ENCODE data around the gene ZDHHC14.

The ZDHHC14 gene

DNA sequence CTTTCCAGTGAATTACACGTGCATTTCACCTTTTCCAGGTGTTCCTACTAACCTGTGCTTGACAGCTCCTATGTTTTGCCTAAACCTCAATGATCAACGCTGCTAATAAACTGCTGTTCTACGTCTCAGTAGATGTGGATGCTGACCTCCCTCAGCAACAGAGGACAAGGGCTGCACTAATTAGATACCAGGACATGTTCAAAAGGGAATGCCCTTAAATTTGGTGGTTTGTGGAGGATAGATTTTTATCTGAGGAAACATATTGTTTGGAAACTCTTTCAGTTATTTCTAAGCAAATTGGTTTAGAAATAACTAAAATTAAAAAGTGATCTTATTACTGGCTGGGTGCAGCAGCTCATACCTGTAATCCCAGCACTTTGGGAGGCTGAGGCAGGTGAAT lies 19.1 kb upstream of the ZDHHC14 start:
- Histone ChIP-seq H3K9me3 (no peaks in the 10 kb centered on the region), H3K4me2 (no peak overlapping the region), H3K4me1 (no peaks in the 10 kb centered on the region), H3K27me3 (no peaks in the 10 kb centered on the region), H3K9ac (no peak overlapping the region), H4K20me1 (no peaks in the 10 kb centered on the region), H3K4me3 (no peak overlapping the region), H3K36me3 (no peaks in the 10 kb centered on the region), H3K27ac (no peak overlapping the region)
- TF ChIP-seq Cebpa-rat (IDR thresholded peaks at IDR 0.05): no peak

DNA sequence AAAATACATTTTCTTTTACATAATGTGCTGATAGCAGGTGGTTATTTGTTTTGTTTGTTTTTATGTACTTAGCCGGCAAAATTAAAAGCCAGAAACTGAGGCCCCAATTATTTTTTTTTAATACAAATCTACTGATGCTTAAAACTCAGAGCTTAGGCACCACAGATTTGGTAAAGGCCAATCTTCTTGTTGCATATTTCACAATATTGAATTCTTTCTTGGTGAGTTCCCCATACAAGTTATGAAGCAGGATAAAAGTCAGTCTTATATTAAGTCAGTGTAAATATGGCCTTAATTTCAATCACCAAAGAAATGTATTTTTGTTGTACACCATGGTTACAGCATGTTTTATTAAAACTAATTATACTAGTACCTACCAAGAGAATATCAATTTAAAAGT lies 16.3 kb upstream of the ZDHHC14 start:
- TF ChIP-seq Cebpa-rat (IDR thresholded peaks at IDR 0.05): no peak
- H3K9ac ChIP-seq: no peak overlapping the region

DNA sequence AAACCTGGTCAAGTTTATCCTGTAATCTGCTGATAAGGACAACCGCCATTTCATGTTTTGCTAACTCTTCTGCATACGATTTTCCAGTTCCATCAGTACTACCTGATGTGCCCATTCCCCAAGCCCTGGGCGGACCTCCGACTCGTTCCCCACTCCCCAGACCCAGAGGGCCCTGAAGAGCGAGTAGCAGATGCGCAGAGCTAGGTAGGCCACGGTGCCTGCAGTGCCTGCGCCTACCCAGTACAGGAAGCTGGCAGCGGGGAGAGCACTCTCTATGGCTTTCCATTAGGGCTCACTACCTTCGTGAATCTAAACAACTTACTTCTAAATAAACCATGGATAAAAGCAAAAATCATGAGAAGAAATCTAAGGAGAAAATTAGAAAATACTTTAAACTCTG lies 14.3 kb upstream of the ZDHHC14 start:
- Histone ChIP-seq H3K4me1 (peaks cover 22% of the 10 kb centered on the region), H3K4me3 (no peak overlapping the region), H4K20me1 (peaks cover 15% of the 10 kb centered on the region; the same call in 1 of the 2 replicates), H3K4me2 (no peak overlapping the region), H3K9me3 (no peaks in the 10 kb centered on the region), H3K27me3 (no peaks in the 10 kb centered on the region), H3K9ac (no peak overlapping the region), H3K27ac (no peak overlapping the region), H3K36me3 (no peaks in the 10 kb centered on the region)
- TF ChIP-seq Cebpa-rat (IDR thresholded peaks at IDR 0.05): no peak

More for the DNA sequence above, 16.3 kb upstream of the ZDHHC14 start:
- Histone ChIP-seq H3K4me3 (no peak overlapping the region), H3K27me3 (no peaks in the 10 kb centered on the region), H4K20me1 (peaks cover 8% of the 10 kb centered on the region; the same call in 1 of the 2 replicates), H3K9me3 (no peaks in the 10 kb centered on the region), H3K27ac (no peak overlapping the region), H3K4me1 (peaks cover 14% of the 10 kb centered on the region), H3K4me2 (no peak overlapping the region), H3K36me3 (no peaks in the 10 kb centered on the region)

DNA sequence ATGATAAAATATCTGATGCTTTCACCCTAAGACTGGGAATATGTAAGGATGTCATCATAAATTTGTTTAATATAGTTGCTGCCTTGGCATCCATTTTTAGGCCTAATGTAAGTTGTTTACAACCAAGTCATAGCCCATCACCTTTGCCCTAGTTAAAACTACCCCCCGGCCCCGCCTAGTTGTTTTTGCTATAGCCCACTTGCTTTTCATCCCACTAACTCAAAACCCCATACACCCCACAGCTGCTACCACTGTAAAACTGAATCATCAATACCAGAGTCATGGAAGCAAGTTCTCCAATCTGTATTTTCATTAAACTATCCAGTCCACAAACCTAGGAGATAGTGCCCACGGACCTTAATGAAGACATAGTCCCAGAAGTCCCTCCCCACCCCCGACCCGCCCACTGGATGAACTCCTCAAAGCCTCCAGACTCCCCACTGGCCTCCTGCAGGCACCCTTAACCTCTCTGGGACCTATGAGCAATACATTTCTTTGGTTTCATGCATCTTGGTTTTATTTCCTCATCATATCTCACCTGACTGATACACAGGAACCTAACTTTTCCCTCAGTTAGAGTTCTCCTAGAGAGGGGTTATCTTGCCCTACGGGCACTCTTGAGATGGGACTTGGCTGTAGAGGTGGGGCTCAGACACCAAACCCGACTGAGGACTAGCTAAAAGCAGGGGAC lies 12.5 kb upstream of the ZDHHC14 start:
- H4K20me1 ChIP-seq: peaks cover 15% of the 10 kb centered on the region; the same call in 1 of the 2 replicates
- H3K9ac ChIP-seq: no peak overlapping the region
- 0 out of 2 replicates have a peak, but pooled peaks cover 8% of the 10 kb centered on the region for H3K27me3 ChIP-seq
- H3K36me3 ChIP-seq: no peaks in the 10 kb centered on the region
- no peak overlapping the region for H3K27ac ChIP-seq
- TF ChIP-seq Cebpa-rat (IDR thresholded peaks at IDR 0.05): no peak
- peaks cover 22% of the 10 kb centered on the region for H3K4me1 ChIP-seq
- no peak overlapping the region for H3K4me3 ChIP-seq
- H3K4me2 ChIP-seq: peak overlapping the region; percentile 82
- no peaks in the 10 kb centered on the region for H3K9me3 ChIP-seq

DNA sequence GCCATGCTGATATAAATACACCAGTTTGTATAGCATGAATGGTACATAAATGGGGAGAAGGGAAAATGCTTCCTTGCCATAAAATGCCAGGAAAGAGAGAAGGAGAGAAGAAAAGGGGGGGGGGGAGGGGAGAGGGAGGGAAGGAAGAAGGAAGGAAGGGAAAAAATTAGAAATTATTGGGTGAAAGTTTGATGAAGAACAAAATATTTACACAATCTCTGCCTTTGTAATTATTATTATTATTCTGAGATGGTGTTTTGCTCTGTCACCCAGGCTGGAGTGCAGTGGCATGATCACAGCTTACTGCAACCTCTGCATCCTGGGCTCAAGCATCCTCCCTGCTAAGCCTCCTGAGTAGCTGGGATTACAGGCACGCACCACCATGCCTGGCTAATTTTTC lies 10.2 kb upstream of the ZDHHC14 start:
- Histone ChIP-seq H3K9me3 (no peaks in the 10 kb centered on the region), H3K27me3 (0 out of 2 replicates have a peak, but pooled peaks cover 8% of the 10 kb centered on the region), H3K27ac (no peak overlapping the region), H3K4me2 (peak overlapping the region; percentile 82; the same call in 1 of the 2 replicates), H3K4me1 (peaks cover 22% of the 10 kb centered on the region), H3K9ac (no peak overlapping the region), H3K4me3 (no peak overlapping the region), H4K20me1 (peaks cover 15% of the 10 kb centered on the region; the same call in 1 of the 2 replicates), H3K36me3 (no peaks in the 10 kb centered on the region)
- TF ChIP-seq Cebpa-rat (IDR thresholded peaks at IDR 0.05): no peak

DNA sequence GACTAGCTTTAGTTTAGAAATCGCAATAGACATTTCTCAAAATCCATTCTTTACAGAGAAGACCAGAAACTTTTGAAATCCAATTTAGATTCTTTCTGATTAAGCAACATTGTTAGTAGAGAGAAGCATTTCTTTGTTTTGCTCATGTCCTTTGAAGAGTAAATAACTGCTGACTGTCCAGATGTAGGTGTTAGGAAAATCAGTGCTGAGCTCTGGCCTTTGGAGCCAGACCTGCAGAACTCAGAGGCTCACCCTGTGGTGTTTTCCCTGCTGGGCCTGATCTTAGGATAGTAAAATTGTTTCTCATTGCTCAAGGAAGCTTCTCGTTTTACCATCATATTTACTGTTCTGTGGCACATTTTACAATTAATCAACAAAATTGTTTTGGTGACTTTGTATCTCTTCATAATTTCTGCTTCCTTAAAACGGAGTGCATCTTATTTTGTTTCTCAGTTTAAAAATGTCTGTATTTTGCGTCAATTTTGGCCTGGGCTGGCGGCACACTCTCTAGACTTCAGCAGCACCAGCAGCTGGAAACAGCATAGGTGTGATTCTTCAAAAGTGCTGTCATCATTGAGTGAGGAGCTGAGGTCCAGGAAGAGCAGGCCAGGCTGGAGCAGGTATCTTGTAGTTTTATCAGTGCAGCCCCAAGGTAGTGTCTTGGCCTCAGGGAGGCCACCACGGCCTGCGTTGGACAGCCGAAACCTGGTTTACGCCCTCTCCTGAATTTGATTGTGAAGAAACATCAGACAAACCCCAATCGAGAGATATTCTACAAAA lies 8.3 kb upstream of the ZDHHC14 start:
- peaks cover 30% of the 10 kb centered on the region for H3K4me1 ChIP-seq
- H4K20me1 ChIP-seq: peaks cover 15% of the 10 kb centered on the region; the same call in 1 of the 2 replicates
- no peaks in the 10 kb centered on the region for H3K36me3 ChIP-seq
- H3K9ac ChIP-seq: no peak overlapping the region
- no peak overlapping the region for H3K27ac ChIP-seq
- TF ChIP-seq Cebpa-rat (IDR thresholded peaks at IDR 0.05): no peak
- H3K4me2 ChIP-seq: no peak overlapping the region
- no peak overlapping the region for H3K4me3 ChIP-seq
- H3K27me3 ChIP-seq: 0 out of 2 replicates have a peak, but pooled peaks cover 8% of the 10 kb centered on the region
- H3K9me3 ChIP-seq: no peaks in the 10 kb centered on the region

DNA sequence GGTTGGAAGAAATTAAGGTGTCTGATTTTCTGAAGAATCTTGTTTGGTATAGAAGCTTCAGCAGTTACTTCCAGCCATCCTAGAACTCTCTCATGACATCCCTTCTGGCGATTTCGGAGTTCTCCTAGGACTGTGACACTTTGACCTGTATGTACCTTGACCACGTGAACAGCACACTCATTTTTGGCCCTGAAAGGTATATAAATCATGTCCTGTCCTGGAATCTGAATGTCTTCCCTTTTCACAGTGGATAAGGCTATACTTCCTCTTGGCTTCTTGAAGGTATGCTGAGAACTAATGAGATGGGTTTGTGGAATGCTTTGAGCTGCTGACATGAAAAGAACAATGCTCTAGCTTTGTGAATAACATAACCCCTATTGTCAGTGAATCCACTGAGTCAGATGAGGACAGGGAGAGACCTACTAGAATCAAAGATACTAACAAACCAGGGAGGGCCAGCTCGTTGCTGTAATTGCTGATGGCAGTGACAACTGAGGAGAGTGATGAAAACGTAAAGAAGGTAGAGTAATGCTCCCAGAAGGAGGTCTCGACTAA lies 6.0 kb upstream of the ZDHHC14 start:
- Histone ChIP-seq H3K9me3 (no peaks in the 10 kb centered on the region), H3K27me3 (0 out of 2 replicates have a peak, but pooled peaks cover 8% of the 10 kb centered on the region), H3K27ac (no peak overlapping the region), H4K20me1 (peaks cover 5% of the 10 kb centered on the region; the same call in 1 of the 2 replicates), H3K4me2 (no peak overlapping the region), H3K4me3 (no peak overlapping the region), H3K9ac (no peak overlapping the region), H3K4me1 (peaks cover 20% of the 10 kb centered on the region), H3K36me3 (no peaks in the 10 kb centered on the region)
- no peak for TF ChIP-seq Cebpa-rat (IDR thresholded peaks at IDR 0.05)

DNA sequence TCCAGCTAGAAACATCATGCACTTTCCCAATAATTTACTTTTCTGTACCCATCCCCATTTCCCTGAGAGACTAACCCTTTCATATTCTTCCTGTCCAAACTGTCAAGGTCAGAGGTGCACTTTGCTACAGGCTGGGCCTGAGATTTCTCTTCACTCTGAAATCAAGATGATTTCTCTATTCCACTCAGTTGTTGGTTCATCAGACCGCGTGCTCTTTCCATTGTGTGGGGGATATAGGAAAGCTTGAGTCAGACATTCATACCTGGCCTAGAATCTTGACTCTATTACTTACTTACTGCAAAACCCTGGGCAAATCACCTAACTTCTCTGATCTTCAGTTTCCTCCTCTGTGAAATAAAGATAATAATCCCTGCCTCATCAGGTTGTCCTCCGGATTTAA lies 4.7 kb upstream of the ZDHHC14 start:
- Histone ChIP-seq H4K20me1 (no peaks in the 10 kb centered on the region; the same call in 1 of the 2 replicates), H3K4me3 (no peak overlapping the region), H3K9ac (no peak overlapping the region), H3K27ac (no peak overlapping the region), H3K27me3 (0 out of 2 replicates have a peak, but pooled peaks cover 8% of the 10 kb centered on the region), H3K36me3 (no peaks in the 10 kb centered on the region), H3K9me3 (no peaks in the 10 kb centered on the region), H3K4me1 (peaks cover 14% of the 10 kb centered on the region), H3K4me2 (no peak overlapping the region)
- no peak for TF ChIP-seq Cebpa-rat (IDR thresholded peaks at IDR 0.05)

DNA sequence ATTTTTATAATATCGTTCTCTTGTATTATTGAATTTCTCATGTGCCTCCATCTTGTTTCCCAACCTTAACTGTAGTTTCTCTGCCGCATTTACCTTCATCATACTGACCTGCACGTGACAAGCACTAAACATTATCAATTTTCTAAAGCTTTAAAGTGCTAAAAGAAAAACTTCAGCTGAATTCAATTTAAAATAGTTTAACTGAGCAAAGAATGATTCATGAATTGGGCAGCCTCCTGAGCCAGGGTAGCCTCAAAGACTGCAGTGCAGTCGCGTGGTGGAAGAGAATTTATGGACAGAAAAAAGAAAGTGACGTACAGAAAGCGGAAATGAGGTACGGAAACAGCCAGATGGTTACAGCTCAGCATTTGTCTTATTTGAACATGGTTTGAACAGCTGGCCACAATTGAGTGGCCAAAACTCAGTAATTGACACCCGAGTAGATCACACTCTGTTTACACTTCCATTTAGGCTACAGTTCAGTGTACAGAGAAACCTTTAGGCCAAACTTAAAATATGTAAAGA lies 4.2 kb upstream of the ZDHHC14 start:
- Histone ChIP-seq H3K9ac (no peak overlapping the region), H3K9me3 (no peaks in the 10 kb centered on the region), H3K27ac (no peak overlapping the region), H4K20me1 (no peaks in the 10 kb centered on the region; the same call in 1 of the 2 replicates), H3K36me3 (no peaks in the 10 kb centered on the region), H3K27me3 (0 out of 2 replicates have a peak, but pooled peaks cover 8% of the 10 kb centered on the region), H3K4me3 (no peak overlapping the region), H3K4me2 (peak overlapping the region; percentile 11; the same call in 1 of the 2 replicates), H3K4me1 (peaks cover 14% of the 10 kb centered on the region)
- no peak for TF ChIP-seq Cebpa-rat (IDR thresholded peaks at IDR 0.05)
